ENCODE results near the gene CTNNA3.
"Not testable (repeated sequence)": the region's sequence is repeated elsewhere in the genome, so short reads cannot be mapped to it uniquely, and the experiment has no call there.

Gene CTNNA3

DNA sequence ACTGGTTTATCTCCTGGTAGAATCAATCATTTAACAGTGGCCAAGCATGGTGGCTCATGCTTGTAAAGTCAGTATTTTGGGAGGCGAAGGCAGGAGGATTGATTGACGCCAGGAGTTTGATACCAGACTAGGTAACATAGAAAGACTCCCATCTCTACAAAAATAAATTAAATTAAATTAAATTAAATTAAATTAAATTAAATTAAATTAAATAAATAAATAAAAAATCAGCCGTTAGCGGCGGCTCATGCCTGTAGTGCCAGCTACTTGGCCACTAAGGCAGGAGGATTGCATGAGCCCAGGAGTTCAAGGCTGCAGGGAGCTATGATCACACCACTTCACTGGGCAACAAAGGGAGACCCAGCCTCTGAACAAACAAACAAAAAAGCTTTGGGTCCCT is 427.8 kb downstream of the CTNNA3 start:
- DNase-seq (ENCODE audit: low read depth, low spot score): no peak
- H3K27ac ChIP-seq: no peak overlapping the region

GRCh38 chr10:67262675-67263074 is 433.3 kb downstream of the CTNNA3 start:
- no peak for DNase-seq (ENCODE audit: low read depth, low spot score)
- no peak overlapping the region for H3K27ac ChIP-seq

DNA sequence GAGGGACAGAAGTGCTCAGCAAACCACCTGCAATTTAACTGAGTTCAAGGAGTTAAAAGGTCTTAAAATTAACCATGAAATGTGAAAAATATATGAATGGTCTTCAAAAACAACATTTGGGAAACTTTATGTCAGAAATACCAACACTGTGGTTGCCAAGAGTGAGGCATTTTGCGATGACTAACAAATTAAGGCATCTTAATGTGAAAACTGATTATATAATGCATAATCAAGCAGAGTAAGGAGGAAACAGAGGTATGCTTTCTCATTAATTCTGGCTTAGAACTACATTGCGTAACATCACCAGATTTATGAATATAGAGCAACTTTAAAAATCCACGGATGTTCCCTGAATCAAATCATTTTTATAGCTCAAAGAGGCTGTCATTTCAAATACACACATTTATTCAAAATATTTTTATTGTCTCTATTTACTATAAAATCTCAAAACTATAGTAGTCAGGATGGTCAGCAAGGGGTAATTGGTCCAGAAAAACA is 434.6 kb downstream of the CTNNA3 start:
- no peak overlapping the region for H3K27ac ChIP-seq
- no peak for DNase-seq (ENCODE audit: low read depth, low spot score)

- DNase-seq (ENCODE audit: low read depth, low spot score): no peak
These were observed 436.6 kb downstream of the CTNNA3 start for GRCh38 chr10:67259319-67259929.

DNA sequence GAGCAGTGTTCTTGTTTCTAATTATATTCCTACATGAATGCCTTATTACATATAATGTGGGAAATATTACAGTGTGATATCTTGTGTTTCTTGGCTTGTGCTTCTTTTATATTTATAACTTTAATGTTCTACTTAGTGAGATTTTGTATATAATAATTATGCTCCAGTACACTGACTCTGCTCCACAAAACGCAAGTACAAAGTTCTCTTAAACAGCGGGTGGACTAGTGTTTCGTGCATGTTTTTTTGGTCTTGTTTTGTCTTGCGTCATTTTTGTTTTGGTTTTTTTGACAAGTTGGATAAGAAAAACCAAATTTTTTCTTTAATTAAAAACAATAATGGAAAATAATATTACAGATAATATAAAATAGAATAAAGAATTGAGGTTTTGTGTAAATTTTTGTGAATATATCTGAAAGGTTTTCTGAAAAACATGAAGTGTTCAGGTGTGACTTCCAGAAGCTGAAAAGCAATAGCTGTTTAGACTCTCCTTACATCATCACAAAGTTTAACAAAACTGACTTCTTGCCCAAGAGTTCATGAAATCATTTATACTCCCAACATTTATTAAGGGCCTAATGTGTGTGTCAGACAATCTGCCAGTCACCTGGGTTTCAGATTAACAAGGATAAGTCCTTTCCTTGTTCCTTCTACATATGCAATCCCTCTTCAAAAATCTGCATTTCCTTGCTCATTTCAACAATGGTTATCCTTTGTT is 438.4 kb downstream of the CTNNA3 start:
- no peak overlapping the region for H3K27ac ChIP-seq
- no peak for DNase-seq (ENCODE audit: low read depth, low spot score)

More at GRCh38 chr10:67259319-67259929, 436.6 kb downstream of the CTNNA3 start:
- H3K27ac ChIP-seq: no peak overlapping the region

- no peak for DNase-seq (ENCODE audit: low read depth, low spot score)
- no peak overlapping the region for H3K27ac ChIP-seq
These were observed 439.0 kb downstream of the CTNNA3 start for GRCh38 chr10:67257018-67257417.

DNA sequence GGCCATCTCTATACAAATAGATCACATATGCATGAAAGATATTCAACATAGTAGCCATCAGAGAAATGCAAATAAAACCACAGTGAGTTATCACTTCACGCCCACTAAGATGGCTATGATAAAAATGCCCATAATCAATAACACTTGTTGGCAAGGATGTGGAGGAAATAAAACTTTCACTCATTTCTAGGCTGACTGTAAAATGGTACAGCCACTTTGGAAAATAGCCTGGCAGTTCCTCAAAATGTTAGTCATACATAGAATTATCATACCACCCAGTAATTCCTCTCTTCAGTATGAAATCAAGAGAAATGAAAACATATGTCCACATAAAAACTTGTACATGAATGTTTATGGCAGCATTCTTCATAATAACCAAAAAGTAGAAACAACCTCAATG is 445.3 kb downstream of the CTNNA3 start:
- no peak overlapping the region for H3K27ac ChIP-seq
- DNase-seq (ENCODE audit: low read depth, low spot score): no peak

GRCh38 chr10:67246066-67246555 is 449.9 kb downstream of the CTNNA3 start:
- no peak for DNase-seq (ENCODE audit: low read depth, low spot score)
- no peak overlapping the region for H3K27ac ChIP-seq

DNA sequence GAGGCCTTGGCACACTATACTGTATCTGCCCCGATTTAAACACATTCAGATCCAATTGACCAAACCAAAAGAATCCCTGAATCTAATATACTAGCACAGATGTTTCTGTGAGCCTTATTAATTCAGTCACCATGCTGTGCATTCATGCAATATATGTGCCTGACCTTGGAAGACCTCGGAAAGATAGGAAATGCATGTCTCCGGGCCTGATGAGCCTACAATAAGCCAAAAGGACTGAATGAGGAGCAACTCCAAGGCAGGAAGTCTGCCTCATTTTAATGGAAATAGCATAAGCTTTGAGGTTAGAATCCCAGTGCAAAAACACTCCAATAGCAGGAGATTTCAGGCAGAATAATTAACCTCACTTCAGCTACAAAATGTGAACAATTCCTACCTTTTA is 453.5 kb downstream of the CTNNA3 start:
- H3K27ac ChIP-seq: no peak overlapping the region
- DNase-seq (ENCODE audit: low read depth, low spot score): no peak

- DNase-seq (ENCODE audit: low read depth, low spot score): no peak
- H3K27ac ChIP-seq: no peak overlapping the region
These were observed 454.5 kb downstream of the CTNNA3 start for GRCh38 chr10:67241451-67241850.

- no peak for DNase-seq (ENCODE audit: low read depth, low spot score)
- H3K27ac ChIP-seq: no peak overlapping the region
These were observed 456.0 kb downstream of the CTNNA3 start for GRCh38 chr10:67239864-67240497.

- not testable (repeated sequence) for DNase-seq (ENCODE audit: low read depth, low spot score); H3K27ac ChIP-seq
These were observed 465.1 kb downstream of the CTNNA3 start for GRCh38 chr10:67230680-67231500.

GRCh38 chr10:67225226-67225625 is 470.8 kb downstream of the CTNNA3 start:
- no peak overlapping the region for H3K27ac ChIP-seq
- no peak for DNase-seq (ENCODE audit: low read depth, low spot score)

GRCh38 chr10:67224553-67224952 is 471.4 kb downstream of the CTNNA3 start:
- no peak for DNase-seq (ENCODE audit: low read depth, low spot score)
- H3K27ac ChIP-seq: no peak overlapping the region

GRCh38 chr10:67222934-67223333 is 473.1 kb downstream of the CTNNA3 start:
- no peak overlapping the region for H3K27ac ChIP-seq
- no peak for DNase-seq (ENCODE audit: low read depth, low spot score)

- DNase-seq (ENCODE audit: low read depth, low spot score): no peak
- H3K27ac ChIP-seq: no peak overlapping the region
These were observed 474.0 kb downstream of the CTNNA3 start for GRCh38 chr10:67221939-67222494.

DNA sequence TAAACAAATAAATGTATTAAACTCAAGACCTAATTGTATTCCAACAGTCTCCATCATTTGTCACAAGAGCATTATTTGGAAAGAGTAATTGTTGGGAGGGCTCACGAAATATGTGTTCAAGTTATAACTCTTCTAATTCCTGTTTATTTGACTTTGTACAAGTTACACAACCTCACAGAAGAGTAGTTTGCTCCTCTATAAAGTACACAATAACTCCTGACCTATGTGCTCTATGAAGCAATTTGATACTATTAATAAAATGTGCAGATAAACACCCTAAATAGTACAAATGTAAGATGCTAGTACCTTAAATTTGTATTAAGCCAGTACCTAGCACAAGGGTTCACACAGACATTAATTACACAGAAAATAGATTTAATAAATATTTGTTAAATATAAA is 484.3 kb downstream of the CTNNA3 start:
- no peak for DNase-seq (ENCODE audit: low read depth, low spot score)
- no peak overlapping the region for H3K27ac ChIP-seq

DNA sequence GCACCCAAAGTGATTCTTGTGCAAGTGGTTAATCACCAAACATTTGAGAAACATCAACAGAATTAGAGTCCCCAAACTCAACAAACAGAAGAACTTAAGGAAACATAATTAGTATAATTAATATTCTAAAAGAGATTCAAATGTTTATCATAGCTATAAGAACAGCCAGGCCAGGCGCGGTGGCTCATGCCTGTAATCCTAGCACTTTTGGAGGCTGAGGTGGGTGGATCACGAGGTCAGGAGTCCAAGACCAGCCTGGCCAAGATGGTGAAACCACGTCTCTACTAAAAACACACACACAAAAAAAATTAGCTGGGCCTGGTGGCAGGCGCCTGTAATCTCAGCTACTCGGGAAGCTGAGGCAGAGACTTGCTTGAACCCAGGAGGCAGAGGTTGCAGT is 488.1 kb downstream of the CTNNA3 start:
- not testable (repeated sequence) for DNase-seq (ENCODE audit: low read depth, low spot score); H3K27ac ChIP-seq

DNA sequence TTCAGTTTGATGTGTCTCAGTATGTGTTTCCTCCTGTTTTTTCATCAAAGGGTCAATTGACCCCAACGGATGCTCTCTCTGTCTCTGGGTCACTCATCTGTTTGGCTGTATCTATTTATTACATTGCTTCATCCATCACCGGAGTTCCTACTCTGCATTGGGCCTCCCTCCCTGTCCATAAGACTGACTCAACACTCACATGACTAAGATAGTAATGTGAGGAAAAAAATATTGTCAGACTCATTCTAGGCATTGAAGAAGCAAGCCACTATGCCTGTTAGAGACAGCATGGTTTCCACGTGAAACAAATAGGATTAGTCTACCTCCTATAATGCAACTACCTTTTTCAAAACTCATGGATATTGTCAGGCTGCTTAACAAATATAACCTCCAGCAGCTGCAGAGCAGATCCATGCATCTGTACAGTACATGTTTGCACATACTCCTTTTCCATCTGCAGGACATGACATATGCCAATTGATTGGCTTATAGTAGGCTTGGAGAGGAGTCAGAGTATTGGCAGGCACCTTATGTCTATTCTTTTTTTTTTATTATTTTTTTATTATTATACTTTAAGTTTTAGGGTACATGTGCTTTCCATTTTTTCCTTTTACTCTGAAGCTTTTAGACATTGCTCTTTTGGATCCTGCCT is 495.0 kb downstream of the CTNNA3 start:
- H3K27ac ChIP-seq: no peak overlapping the region
- no peak for DNase-seq (ENCODE audit: low read depth, low spot score)

GRCh38 chr10:67175354-67175753 is 520.6 kb downstream of the CTNNA3 start:
- no peak overlapping the region for H3K27ac ChIP-seq
- no peak for DNase-seq (ENCODE audit: low read depth, low spot score)

Measured in epithelial cell of prostate (primary cell).